ENCODE results near the gene GABRA1. TPM values are rescaled to one million over a fixed set of nuclear protein-coding genes. Genes with fewer than 3 reads are reported as not detected.

The GABRA1 gene
- total RNA-seq, 1 donor from 2014 or later = not detected

DNA sequence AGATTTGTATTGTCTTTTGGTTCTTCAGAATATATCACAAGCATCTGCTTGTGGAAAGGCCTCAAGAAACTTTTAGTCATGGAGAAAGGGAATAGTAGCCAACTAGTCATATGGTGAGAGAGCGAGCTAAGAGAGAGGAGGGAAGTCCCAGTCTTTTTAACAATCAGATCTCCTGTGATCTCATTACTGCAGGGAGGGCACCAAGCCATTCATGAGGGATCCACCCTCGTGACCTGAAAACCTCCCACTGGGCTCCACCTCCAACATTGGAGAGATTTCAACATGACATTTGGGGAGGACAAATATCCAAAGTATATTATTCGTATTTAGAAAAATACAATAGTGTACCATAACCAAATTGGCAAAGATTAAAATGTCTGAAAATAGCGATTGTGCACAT, 99.0 kb downstream of the GABRA1 start:
- no peak overlapping the region for H3K4me3 ChIP-seq (ENCODE audit: low read depth, low read length)
- DNase-seq (ENCODE audit: low read depth) = no peak
- TF ChIP-seq, protein P1, sequence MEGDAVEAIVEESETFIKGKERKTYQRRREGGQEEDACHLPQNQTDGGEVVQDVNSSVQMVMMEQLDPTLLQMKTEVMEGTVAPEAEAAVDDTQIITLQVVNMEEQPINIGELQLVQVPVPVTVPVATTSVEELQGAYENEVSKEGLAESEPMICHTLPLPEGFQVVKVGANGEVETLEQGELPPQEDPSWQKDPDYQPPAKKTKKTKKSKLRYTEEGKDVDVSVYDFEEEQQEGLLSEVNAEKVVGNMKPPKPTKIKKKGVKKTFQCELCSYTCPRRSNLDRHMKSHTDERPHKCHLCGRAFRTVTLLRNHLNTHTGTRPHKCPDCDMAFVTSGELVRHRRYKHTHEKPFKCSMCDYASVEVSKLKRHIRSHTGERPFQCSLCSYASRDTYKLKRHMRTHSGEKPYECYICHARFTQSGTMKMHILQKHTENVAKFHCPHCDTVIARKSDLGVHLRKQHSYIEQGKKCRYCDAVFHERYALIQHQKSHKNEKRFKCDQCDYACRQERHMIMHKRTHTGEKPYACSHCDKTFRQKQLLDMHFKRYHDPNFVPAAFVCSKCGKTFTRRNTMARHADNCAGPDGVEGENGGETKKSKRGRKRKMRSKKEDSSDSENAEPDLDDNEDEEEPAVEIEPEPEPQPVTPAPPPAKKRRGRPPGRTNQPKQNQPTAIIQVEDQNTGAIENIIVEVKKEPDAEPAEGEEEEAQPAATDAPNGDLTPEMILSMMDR (conservative IDR thresholded peaks at IDR 0.05; ENCODE audit: low read depth, low read length) = no peak

Other genes with a start within 250 kb of the GABRA1 start
- not detected in 2 replicates for gene GABRA6, start 162.4 kb upstream of the GABRA1 start, total RNA-seq
- not detected in 2 replicates for gene GABRG2, start 219.7 kb downstream of the GABRA1 start, total RNA-seq

Measured in epithelial cell of proximal tubule (primary cell).